Measurements from ENCODE around the gene THUMPD2.

THUMPD2 gene

DNA sequence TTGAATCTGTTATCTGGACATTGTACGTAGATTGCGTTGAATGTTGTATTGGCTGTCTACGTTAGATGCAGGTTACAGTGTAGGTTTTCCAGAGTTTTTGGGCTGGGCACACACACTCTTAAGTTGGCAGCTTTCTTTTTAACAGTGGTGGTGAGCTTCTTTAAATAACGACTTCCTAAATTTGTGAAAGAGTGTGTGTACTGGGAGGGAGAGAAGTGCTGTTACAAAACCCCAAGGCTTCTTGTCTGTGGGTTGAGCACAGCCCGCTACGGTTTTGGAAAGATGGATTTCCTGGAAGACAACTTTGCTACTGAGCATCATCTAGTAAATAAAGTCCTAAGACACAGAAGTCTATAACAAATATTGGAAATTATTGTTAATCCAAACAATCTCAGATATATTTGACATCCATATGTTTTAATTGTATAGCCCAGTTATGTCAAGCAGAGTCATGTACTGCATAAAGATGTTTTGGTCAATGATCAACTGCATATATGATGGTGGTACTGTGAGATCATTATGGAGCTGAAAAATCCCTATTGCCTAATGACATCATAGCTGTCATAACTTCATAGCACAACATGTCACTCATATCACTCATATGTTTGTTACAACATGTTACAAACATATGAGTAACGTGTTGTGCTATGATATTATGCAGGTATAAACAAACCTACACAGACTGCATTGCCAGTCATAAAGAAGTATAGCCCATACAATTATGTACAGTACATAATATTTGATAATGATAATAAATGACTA is 7.9 kb upstream of the THUMPD2 start:
- no peaks in the 10 kb centered on the region for H3K4me1 ChIP-seq (ENCODE audit: low read length)
- no peak overlapping the region for H2AFZ ChIP-seq (ENCODE audit: low read length)
- no peaks in the 10 kb centered on the region for H3K9me2 ChIP-seq (replicated peaks; ENCODE audit: insufficient read depth, low read length)
- no peak for DNase-seq
- H3K27ac ChIP-seq (ENCODE audit: low read length) = no peak overlapping the region
- no peak overlapping the region for H3K4me2 ChIP-seq (ENCODE audit: low read depth, low read length)
- H4K20me1 ChIP-seq (ENCODE audit: insufficient read depth, low read length) = no peaks in the 10 kb centered on the region
- H3F3A ChIP-seq (ENCODE audit: insufficient read depth, low read length) = no peaks in the 10 kb centered on the region
- no peaks in the 10 kb centered on the region for H3K36me3 ChIP-seq (replicated peaks; ENCODE audit: insufficient read depth, low read length)
- no peak overlapping the region for H3K4me3 ChIP-seq (ENCODE audit: low read length)
- H3K79me2 ChIP-seq (ENCODE audit: low read length) = no peaks in the 10 kb centered on the region
- no peak overlapping the region for H3K9ac ChIP-seq (ENCODE audit: low read length)
- no peaks in the 10 kb centered on the region for H3K9me3 ChIP-seq (replicated peaks; ENCODE audit: insufficient read depth, low read length)
- TF ChIP-seq, protein P1, sequence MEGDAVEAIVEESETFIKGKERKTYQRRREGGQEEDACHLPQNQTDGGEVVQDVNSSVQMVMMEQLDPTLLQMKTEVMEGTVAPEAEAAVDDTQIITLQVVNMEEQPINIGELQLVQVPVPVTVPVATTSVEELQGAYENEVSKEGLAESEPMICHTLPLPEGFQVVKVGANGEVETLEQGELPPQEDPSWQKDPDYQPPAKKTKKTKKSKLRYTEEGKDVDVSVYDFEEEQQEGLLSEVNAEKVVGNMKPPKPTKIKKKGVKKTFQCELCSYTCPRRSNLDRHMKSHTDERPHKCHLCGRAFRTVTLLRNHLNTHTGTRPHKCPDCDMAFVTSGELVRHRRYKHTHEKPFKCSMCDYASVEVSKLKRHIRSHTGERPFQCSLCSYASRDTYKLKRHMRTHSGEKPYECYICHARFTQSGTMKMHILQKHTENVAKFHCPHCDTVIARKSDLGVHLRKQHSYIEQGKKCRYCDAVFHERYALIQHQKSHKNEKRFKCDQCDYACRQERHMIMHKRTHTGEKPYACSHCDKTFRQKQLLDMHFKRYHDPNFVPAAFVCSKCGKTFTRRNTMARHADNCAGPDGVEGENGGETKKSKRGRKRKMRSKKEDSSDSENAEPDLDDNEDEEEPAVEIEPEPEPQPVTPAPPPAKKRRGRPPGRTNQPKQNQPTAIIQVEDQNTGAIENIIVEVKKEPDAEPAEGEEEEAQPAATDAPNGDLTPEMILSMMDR (IDR thresholded peaks at IDR 0.05; ENCODE audit: low read length) = no peak
- TF ChIP-seq EZH2 (optimal IDR thresholded peaks at IDR 0.05; ENCODE audit: low read depth, low read length) (no peak), EZH2phosphoT487 (IDR thresholded peaks at IDR 0.05; ENCODE audit: low read length) (no peak)
- no peaks in the 10 kb centered on the region for H3K27me3 ChIP-seq (replicated peaks; ENCODE audit: insufficient read depth, low read length)

DNA sequence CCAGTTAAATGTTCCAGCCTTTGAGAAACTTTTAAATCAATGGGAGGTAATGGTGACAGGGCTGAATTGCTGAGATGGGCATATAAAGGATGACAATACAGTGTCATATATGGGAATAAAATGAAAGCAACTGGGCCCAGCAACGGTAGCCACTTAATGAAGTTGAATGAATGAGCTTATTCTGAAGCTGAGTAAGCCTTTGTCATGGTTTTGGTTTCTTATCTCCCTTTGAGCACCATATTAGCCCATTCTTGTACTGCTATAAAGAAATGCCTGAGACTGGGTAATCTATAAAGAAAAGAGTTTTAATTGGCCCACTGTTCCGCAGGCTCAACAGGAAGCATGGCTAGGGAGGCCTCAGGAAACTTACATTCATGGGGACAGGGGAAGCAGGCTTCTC is 3.5 kb upstream of the THUMPD2 start:
- Histone ChIP-seq H3K4me1 (ENCODE audit: low read length) (peaks cover 15% of the 10 kb centered on the region), H4K20me1 (ENCODE audit: insufficient read depth, low read length) (no peaks in the 10 kb centered on the region), H3K9me2 (replicated peaks; ENCODE audit: insufficient read depth, low read length) (no peaks in the 10 kb centered on the region), H3K27ac (ENCODE audit: low read length) (no peak overlapping the region), H3K79me2 (ENCODE audit: low read length) (peaks cover 15% of the 10 kb centered on the region), H3K9me3 (replicated peaks; ENCODE audit: insufficient read depth, low read length) (no peaks in the 10 kb centered on the region), H2AFZ (ENCODE audit: low read length) (no peak overlapping the region), H3K9ac (ENCODE audit: low read length) (no peak overlapping the region), H3F3A (ENCODE audit: insufficient read depth, low read length) (0 out of 2 replicates have a peak, but pooled peaks cover 4% of the 10 kb centered on the region), H3K36me3 (replicated peaks; ENCODE audit: insufficient read depth, low read length) (no peaks in the 10 kb centered on the region), H3K4me2 (ENCODE audit: low read depth, low read length) (no peak overlapping the region), H3K27me3 (replicated peaks; ENCODE audit: insufficient read depth, low read length) (no peaks in the 10 kb centered on the region), H3K4me3 (ENCODE audit: low read length) (no peak overlapping the region)
- no peak for TF ChIP-seq EZH2phosphoT487 (IDR thresholded peaks at IDR 0.05; ENCODE audit: low read length)
- no peak for TF ChIP-seq EZH2 (optimal IDR thresholded peaks at IDR 0.05; ENCODE audit: low read depth, low read length)
- TF ChIP-seq, protein P1 (IDR thresholded peaks at IDR 0.05; ENCODE audit: low read length) = no peak
- DNase-seq = no peak

DNA sequence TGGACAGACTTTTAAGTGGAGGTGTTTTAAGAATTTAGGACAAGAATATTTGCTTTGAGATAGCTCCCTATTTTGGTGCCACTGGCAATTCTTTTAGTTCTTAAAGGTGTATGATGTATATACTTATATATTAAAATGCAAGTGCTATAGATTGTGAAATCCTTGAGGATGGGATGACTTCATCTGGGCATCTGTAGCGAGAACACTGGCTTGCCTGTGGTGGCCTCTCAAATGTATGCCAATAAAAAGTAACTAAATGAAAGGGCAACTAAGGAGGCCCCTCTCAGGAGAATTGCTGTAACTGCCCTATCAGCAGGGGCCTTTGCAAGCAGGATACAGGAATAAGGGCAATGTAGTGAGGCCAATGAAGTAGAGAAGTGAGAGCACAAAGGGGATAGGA is 2.6 kb upstream of the THUMPD2 start:
- H3F3A ChIP-seq (ENCODE audit: insufficient read depth, low read length) = 0 out of 2 replicates have a peak, but pooled peaks cover 4% of the 10 kb centered on the region
- peaks cover 24% of the 10 kb centered on the region for H3K79me2 ChIP-seq (ENCODE audit: low read length)
- no peaks in the 10 kb centered on the region for H3K9me3 ChIP-seq (replicated peaks; ENCODE audit: insufficient read depth, low read length)
- peak overlapping the region; percentile 34; the same call in 1 of the 2 replicates for H3K4me2 ChIP-seq (ENCODE audit: low read depth, low read length)
- DNase-seq = no peak
- H3K27me3 ChIP-seq (replicated peaks; ENCODE audit: insufficient read depth, low read length) = no peaks in the 10 kb centered on the region
- TF ChIP-seq, protein P1 (IDR thresholded peaks at IDR 0.05; ENCODE audit: low read length) = no peak
- TF ChIP-seq EZH2 (optimal IDR thresholded peaks at IDR 0.05; ENCODE audit: low read depth, low read length) = no peak
- no peak overlapping the region for H3K4me3 ChIP-seq (ENCODE audit: low read length)
- no peaks in the 10 kb centered on the region for H4K20me1 ChIP-seq (ENCODE audit: insufficient read depth, low read length)
- H2AFZ ChIP-seq (ENCODE audit: low read length) = no peak overlapping the region
- no peak overlapping the region for H3K9ac ChIP-seq (ENCODE audit: low read length)
- peaks cover 16% of the 10 kb centered on the region for H3K4me1 ChIP-seq (ENCODE audit: low read length)
- no peak overlapping the region for H3K27ac ChIP-seq (ENCODE audit: low read length)
- no peaks in the 10 kb centered on the region for H3K36me3 ChIP-seq (replicated peaks; ENCODE audit: insufficient read depth, low read length)
- no peaks in the 10 kb centered on the region for H3K9me2 ChIP-seq (replicated peaks; ENCODE audit: insufficient read depth, low read length)
